ENCODE results near the gene MS4A7. TPM values are rescaled to one million over a fixed set of nuclear protein-coding genes. Genes with fewer than 3 reads are reported as not detected.
"Not testable (repeated sequence)": the region's sequence is repeated elsewhere in the genome, so short reads cannot be mapped to it uniquely, and the experiment has no call there.

MS4A7 gene
- total RNA-seq, 2 experiments from 2014 or later: 0.41 TPM; not detected in 1

DNA sequence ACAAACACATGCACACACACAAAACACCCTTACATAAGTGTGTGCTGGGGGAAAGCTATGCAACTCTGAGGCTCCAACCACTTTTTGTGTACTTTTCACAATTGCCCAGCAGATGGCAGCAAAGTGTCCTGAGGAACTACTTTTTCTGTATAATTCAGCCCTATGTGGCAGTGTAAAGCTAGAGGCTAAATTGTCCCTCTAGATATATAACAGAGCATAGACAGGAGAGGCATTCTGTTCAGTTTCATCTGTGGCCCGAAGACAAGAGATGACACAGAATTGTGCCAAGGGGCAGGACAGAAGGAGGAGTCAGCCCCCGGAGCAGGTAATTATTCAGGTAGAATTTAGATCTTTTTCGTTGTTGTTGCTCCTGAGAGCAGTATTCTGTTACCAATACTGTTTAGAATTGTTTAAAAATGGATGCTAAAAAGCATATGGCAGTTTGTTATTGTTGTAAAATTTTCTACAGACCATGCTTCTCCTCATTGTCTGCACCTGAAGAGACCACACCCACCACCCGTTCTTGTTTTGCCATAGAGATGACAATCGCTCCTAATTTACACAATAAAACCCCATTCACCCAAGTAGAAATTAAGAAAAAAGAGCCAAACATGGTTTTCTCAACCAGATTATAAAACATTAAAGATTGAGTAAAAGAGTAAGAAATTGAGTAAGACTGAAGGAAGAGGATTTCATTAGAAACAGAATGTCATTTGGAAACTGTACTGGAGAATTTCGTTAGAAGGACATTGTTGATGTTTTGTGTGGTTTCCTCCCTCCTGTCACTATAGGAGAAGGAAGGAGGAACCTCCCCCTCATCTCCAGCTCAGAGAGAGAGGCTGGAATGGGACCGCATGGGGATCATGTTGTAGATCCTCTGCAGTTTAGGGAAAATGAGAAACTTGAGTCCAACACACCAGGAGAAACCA lies 14.5 kb upstream of the MS4A7 start:
- no peaks in the 10 kb centered on the region for H3K9me3 Mint-ChIP-seq
- H3K27ac Mint-ChIP-seq: no peak overlapping the region
- peak; percentile 39 for DNase-seq
- no peaks in the 10 kb centered on the region for H3K36me3 Mint-ChIP-seq
- peaks cover 16% of the 10 kb centered on the region for H3K4me1 Mint-ChIP-seq
- H3K4me3 Mint-ChIP-seq: peak overlapping the region; percentile 44
- peaks cover 36% of the 10 kb centered on the region for H3K27me3 Mint-ChIP-seq

DNA sequence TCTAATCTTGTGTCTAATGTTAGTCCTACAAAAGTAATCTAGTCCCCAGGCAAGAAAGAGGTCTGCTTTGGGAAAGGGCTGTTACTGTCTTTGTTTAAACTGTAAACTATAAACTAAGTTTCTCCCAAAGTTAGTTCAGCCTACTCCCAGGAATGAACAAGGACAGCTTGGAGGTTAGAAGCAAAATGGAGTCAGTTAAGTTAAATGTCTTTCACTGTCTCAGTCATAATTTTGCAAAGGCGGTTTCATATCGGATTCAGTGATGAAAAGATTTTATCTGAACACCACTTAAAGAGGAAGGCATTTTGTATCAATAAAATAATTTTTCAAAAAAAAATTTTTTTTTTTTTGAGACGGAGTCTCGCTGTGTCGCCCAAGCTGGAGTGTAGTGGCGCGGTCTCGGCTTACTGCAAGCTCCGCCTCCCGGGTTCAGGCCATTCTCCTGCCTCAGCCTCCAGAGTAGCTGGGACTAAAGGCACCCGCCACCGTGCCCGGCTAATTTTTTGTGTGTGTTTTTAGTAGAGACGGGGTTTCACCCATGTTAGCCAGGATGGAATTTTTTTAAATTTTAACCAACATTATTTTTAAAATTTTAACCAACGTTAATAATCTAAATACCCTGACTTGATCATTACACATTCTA lies 11.9 kb upstream of the MS4A7 start:
- Mint-ChIP-seq H3K4me1 (peaks cover 16% of the 10 kb centered on the region), H3K27me3 (peaks cover 43% of the 10 kb centered on the region)
- not testable (repeated sequence) for H3K9me3 Mint-ChIP-seq, DNase-seq, H3K4me3 Mint-ChIP-seq, H3K27ac Mint-ChIP-seq, H3K36me3 Mint-ChIP-seq

DNA sequence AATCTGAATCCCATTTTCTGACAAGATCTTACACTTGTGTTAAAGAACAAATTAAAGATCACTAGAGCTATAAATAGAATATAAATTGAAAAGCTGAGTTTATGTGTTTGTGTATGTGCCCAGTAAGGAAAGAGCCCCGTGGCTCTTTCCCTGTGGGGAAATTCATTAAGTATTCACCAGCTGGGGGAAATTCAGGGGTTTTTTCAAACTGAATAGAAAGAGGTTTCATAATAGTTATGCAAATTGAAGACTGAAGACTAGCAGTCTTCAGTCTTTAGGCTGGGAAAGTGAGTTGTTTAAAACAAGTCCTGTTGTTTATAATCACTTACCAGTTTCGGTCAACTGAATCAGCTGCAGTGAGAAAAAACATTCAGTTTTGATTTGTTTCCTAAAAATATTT lies 11.3 kb upstream of the MS4A7 start:
- peaks cover 16% of the 10 kb centered on the region for H3K4me1 Mint-ChIP-seq
- H3K4me3 Mint-ChIP-seq: no peak overlapping the region
- H3K27ac Mint-ChIP-seq: no peak overlapping the region
- no peaks in the 10 kb centered on the region for H3K36me3 Mint-ChIP-seq
- peaks cover 44% of the 10 kb centered on the region for H3K27me3 Mint-ChIP-seq
- DNase-seq: peak; percentile 3
- H3K9me3 Mint-ChIP-seq: no peaks in the 10 kb centered on the region

DNA sequence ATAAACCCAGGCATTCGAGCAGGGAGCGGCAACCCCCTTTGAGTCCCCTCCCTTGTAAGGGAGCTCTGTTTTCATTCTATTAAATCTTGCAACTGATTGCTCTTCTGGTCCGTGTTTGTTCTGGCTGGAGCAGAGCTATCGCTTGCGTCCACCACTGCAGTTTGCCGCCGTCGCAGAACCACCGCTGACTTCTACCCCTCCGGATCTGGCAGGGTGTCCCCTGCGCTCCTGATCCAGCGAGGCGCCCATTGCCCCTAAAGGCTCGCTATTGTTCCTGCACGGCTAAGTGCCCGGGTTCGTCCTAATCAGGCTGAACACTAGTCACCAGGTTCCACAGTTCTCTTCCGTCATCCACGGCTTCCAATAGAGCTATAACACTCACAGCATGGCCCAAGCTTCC lies 10.4 kb upstream of the MS4A7 start:
- H3K4me1 Mint-ChIP-seq: peaks cover 13% of the 10 kb centered on the region
- H3K27me3 Mint-ChIP-seq: peaks cover 46% of the 10 kb centered on the region
- H3K4me3 Mint-ChIP-seq: no peak overlapping the region
- no peaks in the 10 kb centered on the region for H3K9me3 Mint-ChIP-seq
- no peak for DNase-seq
- H3K36me3 Mint-ChIP-seq: no peaks in the 10 kb centered on the region
- H3K27ac Mint-ChIP-seq: no peak overlapping the region

DNA sequence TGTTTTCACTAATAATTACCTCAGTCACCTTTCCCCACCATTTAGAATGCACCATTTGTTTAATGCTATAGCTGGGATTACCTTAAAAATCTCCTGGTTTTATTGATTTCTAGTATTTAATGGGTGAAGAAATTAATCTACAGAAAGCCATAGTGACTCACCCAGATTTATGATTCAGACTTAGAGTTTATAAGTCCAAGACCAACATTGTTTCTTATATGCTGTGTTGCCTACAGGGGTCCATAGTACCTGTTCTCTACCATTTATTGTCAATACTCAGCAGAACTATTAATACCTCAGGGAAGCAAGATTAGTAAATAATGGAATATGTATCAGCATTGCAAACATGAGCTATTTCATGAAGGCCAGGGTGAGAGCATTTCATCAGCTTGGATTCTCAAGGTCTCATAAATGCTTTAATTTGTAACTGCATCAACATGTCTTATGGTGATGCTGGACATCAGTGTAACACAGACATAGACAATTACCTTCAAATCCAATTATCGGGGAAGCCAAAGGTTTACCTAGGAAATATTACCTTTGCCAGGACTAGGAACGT lies 8.0 kb upstream of the MS4A7 start:
- H3K4me3 Mint-ChIP-seq: no peak overlapping the region
- H3K27ac Mint-ChIP-seq: no peak overlapping the region
- no peaks in the 10 kb centered on the region for H3K9me3 Mint-ChIP-seq

DNA sequence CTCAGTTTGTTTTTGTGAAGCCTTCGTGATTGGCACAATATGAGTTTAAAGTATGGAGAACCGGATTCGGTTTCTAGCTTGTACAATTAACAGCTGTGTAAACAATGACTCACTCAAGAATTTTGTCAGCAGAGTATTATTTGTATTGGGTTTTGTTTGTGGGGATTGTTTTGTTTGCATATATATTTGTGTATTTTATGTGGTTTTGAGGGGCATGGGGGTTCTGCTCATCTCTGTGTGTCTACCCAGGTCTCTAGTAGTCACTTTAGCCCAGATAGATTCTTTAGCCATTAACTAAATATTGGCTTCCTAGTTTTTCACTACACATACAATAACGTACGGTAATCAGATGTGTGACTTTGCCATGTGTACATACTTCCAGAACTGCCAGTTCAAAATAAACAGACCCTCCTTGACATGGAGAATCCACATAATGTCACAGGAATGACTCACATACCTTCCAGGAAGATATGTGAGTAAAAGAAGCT lies 7.5 kb upstream of the MS4A7 start:
- Mint-ChIP-seq H3K27ac (no peak overlapping the region), H3K9me3 (no peaks in the 10 kb centered on the region), H3K27me3 (peaks cover 27% of the 10 kb centered on the region), H3K36me3 (no peaks in the 10 kb centered on the region), H3K4me1 (peaks cover 11% of the 10 kb centered on the region), H3K4me3 (no peak overlapping the region)
- DNase-seq: no peak

More for the DNA sequence above, 8.0 kb upstream of the MS4A7 start:
- Mint-ChIP-seq H3K36me3 (no peaks in the 10 kb centered on the region), H3K4me1 (peaks cover 11% of the 10 kb centered on the region), H3K27me3 (peaks cover 27% of the 10 kb centered on the region)
- no peak for DNase-seq

DNA sequence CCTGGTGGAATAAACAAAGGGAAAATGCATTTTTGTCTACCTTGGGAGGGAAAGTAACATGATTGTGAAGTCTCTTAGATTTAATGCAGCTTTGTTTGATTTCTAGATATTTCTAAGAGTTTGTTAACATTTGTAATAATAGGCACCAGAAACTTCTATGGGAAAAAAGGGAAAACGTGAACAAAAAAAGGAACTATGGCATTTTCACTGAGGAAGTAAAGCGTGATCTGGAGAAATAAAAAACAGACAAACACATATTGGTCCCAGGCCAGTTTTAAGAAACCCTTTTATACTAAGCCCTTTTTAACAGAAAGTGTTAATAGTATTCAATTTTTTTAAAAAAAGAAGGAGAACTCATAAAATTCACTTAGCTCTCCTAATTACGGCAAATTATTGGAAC lies 6.9 kb upstream of the MS4A7 start:
- peaks cover 27% of the 10 kb centered on the region for H3K27me3 Mint-ChIP-seq
- H3K36me3 Mint-ChIP-seq: no peaks in the 10 kb centered on the region
- no peaks in the 10 kb centered on the region for H3K9me3 Mint-ChIP-seq
- H3K27ac Mint-ChIP-seq: no peak overlapping the region
- H3K4me3 Mint-ChIP-seq: no peak overlapping the region
- DNase-seq: no peak
- peaks cover 6% of the 10 kb centered on the region for H3K4me1 Mint-ChIP-seq

DNA sequence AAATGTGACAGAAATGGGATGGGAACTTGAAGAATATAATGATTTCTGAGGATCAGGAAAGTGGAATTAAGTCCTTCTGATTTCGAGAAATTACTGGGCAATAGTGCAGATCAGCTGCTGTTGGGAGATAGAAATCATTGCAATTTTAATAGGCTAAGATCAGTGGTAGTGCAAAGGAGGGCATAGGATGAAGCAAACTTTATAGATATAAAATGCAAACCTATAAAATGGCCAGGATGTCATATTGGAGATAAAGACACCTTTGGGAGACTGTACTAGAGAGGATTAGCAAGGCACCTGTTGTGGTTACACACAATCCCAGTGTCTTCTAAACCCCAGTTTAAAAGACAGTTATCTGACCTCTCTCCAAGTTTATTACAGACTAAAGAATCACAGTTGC lies 6.5 kb upstream of the MS4A7 start:
- no peak overlapping the region for H3K27ac Mint-ChIP-seq
- no peak for DNase-seq
- H3K4me3 Mint-ChIP-seq: no peak overlapping the region
- peaks cover 27% of the 10 kb centered on the region for H3K27me3 Mint-ChIP-seq
- H3K4me1 Mint-ChIP-seq: peaks cover 5% of the 10 kb centered on the region
- no peaks in the 10 kb centered on the region for H3K9me3 Mint-ChIP-seq
- H3K36me3 Mint-ChIP-seq: no peaks in the 10 kb centered on the region

DNA sequence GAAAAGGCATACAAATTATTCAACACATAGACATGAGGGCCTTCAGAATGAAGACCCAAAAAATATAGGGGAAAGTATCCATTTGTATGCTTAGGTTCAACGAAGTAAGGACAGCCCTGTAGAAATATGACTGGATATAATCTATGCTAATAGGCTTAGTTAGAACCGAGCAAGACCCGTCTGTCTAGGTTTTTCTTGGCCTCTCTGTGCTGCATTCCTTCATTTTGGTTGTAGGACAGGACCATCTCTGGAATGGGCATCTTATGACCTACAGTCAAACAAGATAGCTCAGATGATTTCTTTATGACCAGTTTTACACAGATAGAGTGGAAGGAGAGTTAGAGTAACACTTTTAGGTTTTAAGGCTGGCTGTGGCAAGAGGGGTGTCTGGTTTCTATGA lies 5.6 kb upstream of the MS4A7 start:
- no peaks in the 10 kb centered on the region for H3K9me3 Mint-ChIP-seq
- peaks cover 5% of the 10 kb centered on the region for H3K4me1 Mint-ChIP-seq
- peaks cover 27% of the 10 kb centered on the region for H3K27me3 Mint-ChIP-seq
- H3K4me3 Mint-ChIP-seq: no peak overlapping the region
- no peak overlapping the region for H3K27ac Mint-ChIP-seq
- DNase-seq: no peak
- H3K36me3 Mint-ChIP-seq: no peaks in the 10 kb centered on the region

DNA sequence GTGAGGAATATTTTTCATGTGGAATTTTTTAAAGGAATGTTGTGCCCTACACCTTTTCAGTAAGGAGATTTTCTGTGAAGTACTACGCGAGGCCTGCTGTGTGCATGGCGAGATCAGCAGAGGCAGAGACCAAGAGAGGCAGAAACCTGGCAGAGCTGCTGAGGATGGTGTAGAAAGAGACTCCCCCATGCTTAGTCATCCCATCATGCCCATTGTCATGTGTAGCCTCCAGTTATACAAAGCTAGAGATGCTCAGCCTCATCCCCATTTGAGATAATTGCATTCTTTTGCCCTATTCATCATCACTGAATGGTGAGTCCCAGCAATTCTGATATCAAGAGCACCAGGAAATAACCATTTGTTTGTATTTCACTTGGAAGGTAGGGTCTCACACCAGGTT lies 3.0 kb upstream of the MS4A7 start:
- no peak overlapping the region for H3K27ac Mint-ChIP-seq
- no peak for DNase-seq
- no peak overlapping the region for H3K4me3 Mint-ChIP-seq
- no peaks in the 10 kb centered on the region for H3K9me3 Mint-ChIP-seq
- H3K36me3 Mint-ChIP-seq: no peaks in the 10 kb centered on the region
- H3K4me1 Mint-ChIP-seq: peaks cover 10% of the 10 kb centered on the region
- peaks cover 19% of the 10 kb centered on the region for H3K27me3 Mint-ChIP-seq

DNA sequence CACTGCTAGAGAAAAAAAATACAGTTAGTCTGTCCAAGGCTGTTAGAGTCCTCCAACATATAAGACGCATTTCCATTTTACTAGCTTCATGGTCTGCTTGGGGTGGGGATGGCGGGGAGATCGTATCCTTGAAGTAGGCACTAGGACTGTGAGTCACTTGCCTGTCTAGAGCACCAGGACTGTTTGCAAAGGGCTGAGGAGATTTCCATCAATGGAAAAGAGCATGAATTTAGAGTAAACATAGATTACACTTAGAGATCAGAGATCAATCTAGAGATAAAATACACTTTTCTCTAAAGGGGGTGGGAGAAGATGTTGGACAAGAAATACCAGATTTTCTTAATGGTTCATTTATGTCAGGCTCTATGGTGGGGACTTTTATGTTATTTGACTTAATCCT lies 1.7 kb upstream of the MS4A7 start:
- no peak overlapping the region for H3K27ac Mint-ChIP-seq
- peaks cover 24% of the 10 kb centered on the region for H3K27me3 Mint-ChIP-seq
- no peak for DNase-seq
- peaks cover 10% of the 10 kb centered on the region for H3K4me1 Mint-ChIP-seq
- no peak overlapping the region for H3K4me3 Mint-ChIP-seq
- H3K9me3 Mint-ChIP-seq: no peaks in the 10 kb centered on the region
- no peaks in the 10 kb centered on the region for H3K36me3 Mint-ChIP-seq

DNA sequence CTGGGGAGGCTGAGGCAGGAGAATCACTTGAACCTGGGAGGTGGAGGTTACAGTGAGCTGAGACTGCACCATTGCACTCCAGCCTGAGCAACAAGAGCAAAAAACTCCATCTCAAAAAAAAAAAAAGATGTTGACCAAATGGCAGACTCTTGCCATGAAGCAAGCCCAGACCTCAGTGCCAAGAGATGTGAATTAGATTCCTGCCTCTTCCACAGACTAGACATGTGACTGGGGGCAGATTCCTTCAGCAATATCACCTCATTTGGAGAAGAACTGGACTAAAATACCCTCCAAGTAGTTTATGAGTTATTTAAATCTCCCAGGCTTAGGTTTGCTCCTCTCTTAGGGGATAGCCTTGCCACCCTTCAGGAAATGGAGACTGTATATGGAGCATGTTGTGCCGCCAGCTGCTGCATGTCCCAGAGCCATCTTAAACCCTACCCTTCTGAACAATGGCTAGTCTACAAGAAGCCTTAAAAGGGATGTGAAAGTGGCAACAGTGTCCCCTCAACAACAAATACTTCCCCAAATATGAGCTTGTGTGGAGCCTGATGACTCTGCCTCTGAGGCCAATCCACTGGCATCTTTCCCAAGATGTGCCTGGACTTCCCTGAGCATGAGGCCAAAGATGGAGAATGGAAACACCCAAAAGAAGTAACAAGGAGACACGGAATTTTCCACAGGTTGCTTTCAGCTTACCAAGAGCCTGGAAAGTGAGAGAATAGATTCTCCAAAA lies 763 bp upstream of the MS4A7 start:
- Mint-ChIP-seq H3K4me3 (no peak overlapping the region), H3K36me3 (no peaks in the 10 kb centered on the region), H3K4me1 (peaks cover 10% of the 10 kb centered on the region), H3K9me3 (no peaks in the 10 kb centered on the region), H3K27ac (peak overlapping the region; percentile 42), H3K27me3 (peaks cover 16% of the 10 kb centered on the region)
- no peak for DNase-seq

DNA sequence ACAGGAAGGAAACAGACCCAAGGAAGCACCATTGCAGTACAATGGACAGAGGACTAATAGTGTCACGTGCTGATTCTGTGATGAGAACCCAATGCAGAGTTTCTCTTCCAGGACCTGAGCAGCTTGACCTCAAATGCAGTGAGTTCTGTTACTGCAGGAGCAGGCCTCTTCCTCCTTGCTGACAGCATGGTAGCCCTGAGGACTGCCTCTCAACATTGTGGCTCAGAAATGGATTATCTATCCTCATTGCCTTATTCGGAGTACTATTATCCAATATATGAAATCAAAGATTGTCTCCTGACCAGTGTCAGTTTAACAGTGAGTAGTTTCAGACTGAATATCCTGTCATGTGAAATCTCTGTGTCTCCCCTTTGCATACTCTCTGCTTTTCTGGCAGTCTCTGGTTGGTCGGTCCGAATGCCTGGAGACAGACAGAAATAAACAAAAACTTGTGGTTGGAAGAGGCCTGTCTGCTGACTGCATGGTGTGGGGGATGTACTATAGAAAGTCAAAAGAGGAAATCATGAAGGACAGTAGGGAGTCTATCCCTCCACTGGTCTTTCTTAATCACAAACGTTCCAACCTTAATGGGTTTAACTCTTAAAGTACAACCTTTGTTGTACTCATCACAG lies 11.1 kb downstream of the MS4A7 start:
- H3K27ac Mint-ChIP-seq: no peak overlapping the region
- no peaks in the 10 kb centered on the region for H3K9me3 Mint-ChIP-seq
- no peak overlapping the region for H3K4me3 Mint-ChIP-seq
- peaks cover under 1% of the 10 kb centered on the region for H3K27me3 Mint-ChIP-seq
- no peaks in the 10 kb centered on the region for H3K4me1 Mint-ChIP-seq
- no peak for DNase-seq
- no peaks in the 10 kb centered on the region for H3K36me3 Mint-ChIP-seq

DNA sequence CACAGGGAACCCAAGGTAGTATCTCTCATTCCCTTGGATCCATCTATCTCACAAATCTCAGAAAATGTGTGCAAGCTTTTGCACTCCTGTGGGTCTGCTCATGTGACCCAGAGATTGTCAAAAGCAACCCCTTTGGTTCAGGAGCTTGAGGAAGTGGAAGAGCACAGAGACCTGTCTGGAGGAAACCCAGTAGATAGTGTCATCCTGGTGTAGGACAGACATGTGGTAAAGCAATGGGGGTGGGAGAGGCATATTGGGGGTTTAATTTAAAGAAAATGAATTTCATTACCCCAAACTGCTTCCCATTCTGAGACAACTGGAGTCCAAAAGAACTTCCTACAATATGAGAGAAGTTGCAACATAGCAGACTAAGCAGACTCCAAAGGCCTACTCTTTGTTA lies 12.1 kb downstream of the MS4A7 start:
- no peak overlapping the region for H3K4me3 Mint-ChIP-seq
- H3K9me3 Mint-ChIP-seq: no peaks in the 10 kb centered on the region
- H3K27ac Mint-ChIP-seq: no peak overlapping the region
- H3K36me3 Mint-ChIP-seq: no peaks in the 10 kb centered on the region
- no peak for DNase-seq
- H3K27me3 Mint-ChIP-seq: no peaks in the 10 kb centered on the region
- no peaks in the 10 kb centered on the region for H3K4me1 Mint-ChIP-seq
